Neutrophil (primary cell): Measurements from ENCODE around the gene UBE2B.

Experiments used
- H3K27ac ChIP-seq: fragments of 200-600 bp; sonication (generic); 2 replicates; pipeline ENCODE4 v1.5.1; 2016; ENCODE audit warnings: mild to moderate bottlenecking, moderate library complexity
- H3K27me3 ChIP-seq: fragments of 200-600 bp; sonication (generic); 2 replicates; pipeline ENCODE4 v1.6.0; 2016; ENCODE audit warnings: mild to moderate bottlenecking
- H3K36me3 ChIP-seq: fragments of 200-600 bp; sonication (generic); 2 replicates; pipeline ENCODE4 v1.5.1; 2017
- H3K4me1 ChIP-seq, 2 experiments: fragments of 200-600 bp in 1 of 2; sonication (generic) in 1 of 2; 1 replicate in 1 of 2; 2 replicates in 1 of 2; pipeline versions ENCODE4 v1.5.1 to v1.6.1; 2013 to 2016; ENCODE audit warnings: low read depth in 1 of 2, low read length in 1 of 2, mild to moderate bottlenecking in 1 of 2, moderate library complexity in 1 of 2; ENCODE audit not compliant: control insufficient read depth in 1 of 2, insufficient read depth in 1 of 2
- H3K4me3 ChIP-seq, 2 experiments: fragments of 200-600 bp in 1 of 2; sonication (generic) in 1 of 2; 1 replicate in 1 of 2; 2 replicates in 1 of 2; pipeline ENCODE4 v1.5.1; 2013 to 2016; ENCODE audit warnings: low read depth in 1 of 2, low read length in 1 of 2, mild to moderate bottlenecking in 1 of 2, moderate library complexity in 1 of 2
- H3K9me3 ChIP-seq: fragments of 200-600 bp; sonication (generic); 2 replicates; pipeline ENCODE4 v1.5.1; 2016
- CTCF ChIP-seq: fragments of 200-600 bp; sonication (generic); IDR thresholded peaks from 2 replicates; pipeline ENCODE4 v1.5.1; 2016; ENCODE audit warnings: antibody characterized with exemption

Gene UBE2B

GRCh38 chr5:134439210-134439654 lies 67.9 kb downstream of the UBE2B start:
- TF ChIP-seq CTCF, result no peak
- Histone ChIP-seq H3K4me3 (no peak overlapping the region), H3K27ac (no peak overlapping the region), H3K27me3 (no peaks in the 10 kb centered on the region), H3K4me1 (peaks cover 0 to 8% of the 10 kb centered on the region in 2 experiments), H3K9me3 (no peaks in the 10 kb centered on the region), H3K36me3 (no peaks in the 10 kb centered on the region)

GRCh38 chr5:134440201-134440755 lies 68.9 kb downstream of the UBE2B start:
- no peak overlapping the region for H3K27ac ChIP-seq
- TF ChIP-seq CTCF, result no peak
- H3K4me1 ChIP-seq, result peaks cover 0 to 8% of the 10 kb centered on the region in 2 experiments
- no peak overlapping the region for H3K4me3 ChIP-seq
- no peaks in the 10 kb centered on the region for H3K36me3 ChIP-seq
- no peaks in the 10 kb centered on the region for H3K27me3 ChIP-seq
- no peaks in the 10 kb centered on the region for H3K9me3 ChIP-seq
